ENCODE measurements around the gene LCE1D.

DNA sequence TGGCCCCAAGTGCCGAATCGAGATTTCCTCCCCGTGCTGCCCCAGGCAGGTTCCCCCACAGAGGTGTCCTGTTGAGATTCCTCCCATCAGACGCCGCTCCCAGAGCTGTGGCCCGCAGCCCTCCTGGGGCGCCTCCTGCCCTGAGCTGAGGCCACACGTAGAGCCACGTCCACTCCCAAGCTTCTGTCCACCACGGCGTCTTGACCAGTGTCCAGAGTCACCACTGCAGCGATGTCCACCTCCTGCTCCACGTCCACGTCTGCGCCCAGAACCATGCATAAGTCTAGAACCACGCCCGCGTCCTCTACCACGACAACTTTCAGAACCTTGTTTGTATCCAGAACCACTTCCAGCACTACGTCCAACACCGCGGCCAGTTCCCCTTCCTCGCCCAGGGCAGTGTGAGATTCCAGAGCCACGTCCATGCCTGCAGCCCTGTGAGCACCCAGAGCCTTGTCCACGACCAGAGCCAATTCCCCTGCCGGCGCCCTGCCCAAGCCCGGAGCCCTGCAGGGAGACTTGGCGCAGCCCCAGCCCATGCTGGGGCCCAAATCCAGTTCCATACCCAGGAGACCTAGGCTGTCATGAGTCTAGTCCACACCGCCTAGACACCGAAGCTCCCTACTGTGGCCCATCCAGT is 35.9 kb upstream of the LCE1D start:
- TF ChIP-seq, protein P1, sequence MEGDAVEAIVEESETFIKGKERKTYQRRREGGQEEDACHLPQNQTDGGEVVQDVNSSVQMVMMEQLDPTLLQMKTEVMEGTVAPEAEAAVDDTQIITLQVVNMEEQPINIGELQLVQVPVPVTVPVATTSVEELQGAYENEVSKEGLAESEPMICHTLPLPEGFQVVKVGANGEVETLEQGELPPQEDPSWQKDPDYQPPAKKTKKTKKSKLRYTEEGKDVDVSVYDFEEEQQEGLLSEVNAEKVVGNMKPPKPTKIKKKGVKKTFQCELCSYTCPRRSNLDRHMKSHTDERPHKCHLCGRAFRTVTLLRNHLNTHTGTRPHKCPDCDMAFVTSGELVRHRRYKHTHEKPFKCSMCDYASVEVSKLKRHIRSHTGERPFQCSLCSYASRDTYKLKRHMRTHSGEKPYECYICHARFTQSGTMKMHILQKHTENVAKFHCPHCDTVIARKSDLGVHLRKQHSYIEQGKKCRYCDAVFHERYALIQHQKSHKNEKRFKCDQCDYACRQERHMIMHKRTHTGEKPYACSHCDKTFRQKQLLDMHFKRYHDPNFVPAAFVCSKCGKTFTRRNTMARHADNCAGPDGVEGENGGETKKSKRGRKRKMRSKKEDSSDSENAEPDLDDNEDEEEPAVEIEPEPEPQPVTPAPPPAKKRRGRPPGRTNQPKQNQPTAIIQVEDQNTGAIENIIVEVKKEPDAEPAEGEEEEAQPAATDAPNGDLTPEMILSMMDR (IDR thresholded peaks at IDR 0.05; ENCODE audit: low read depth, low read length) = no peak
- TF ChIP-seq POLR2A (IDR thresholded peaks at IDR 0.05; ENCODE audit: extremely low read depth, insufficient read length) = no peak
- TF ChIP-seq, protein P2, sequence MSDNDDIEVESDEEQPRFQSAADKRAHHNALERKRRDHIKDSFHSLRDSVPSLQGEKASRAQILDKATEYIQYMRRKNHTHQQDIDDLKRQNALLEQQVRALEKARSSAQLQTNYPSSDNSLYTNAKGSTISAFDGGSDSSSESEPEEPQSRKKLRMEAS (IDR thresholded peaks at IDR 0.05; ENCODE audit: low read depth, low read length) = no peak
- no peak for TF ChIP-seq MYC (IDR thresholded peaks at IDR 0.05; ENCODE audit: low read depth, low read length)
